ENCODE measurements around the gene OTUD7B. TPM values are rescaled to one million over a fixed set of nuclear protein-coding genes. Genes with fewer than 3 reads are reported as not detected.

OTUD7B gene
- total RNA-seq, 1 experiment from 2014 or later = 19.0 TPM

- CTCF ChIA-PET = no interaction called here
- no peaks in the 10 kb centered on the region for H3K9me3 ChIP-seq (ENCODE audit: low read depth, low read length, poor library complexity, severe bottlenecking)
Measured at GRCh38 chr1:150022357-150022756, 11.8 kb upstream of the OTUD7B start.

GRCh38 chr1:150021191-150021694, 10.7 kb upstream of the OTUD7B start:
- Histone ChIP-seq H3K36me3 (ENCODE audit: insufficient read depth, low read length, poor library complexity, severe bottlenecking) (no peaks in the 10 kb centered on the region), H3K27me3 (replicated peaks; ENCODE audit: insufficient read depth, low read depth, low read length, poor library complexity) (no peaks in the 10 kb centered on the region), H3K4me1 (ENCODE audit: insufficient read depth, low read length, poor library complexity, severe bottlenecking) (no peaks in the 10 kb centered on the region), H3K27ac (ENCODE audit: low read depth, low read length, poor library complexity, severe bottlenecking) (no peak overlapping the region), H3K9me3 (ENCODE audit: low read depth, low read length, poor library complexity, severe bottlenecking) (no peaks in the 10 kb centered on the region), H3K4me3 (ENCODE audit: low read depth, low read length, poor library complexity, severe bottlenecking) (no peak overlapping the region)
- ChIA-PET CTCF (no interaction called here), POLR2A (ENCODE audit: low non-redundant PET) (no interaction called here)
- BruUV-seq (replicated peaks) = no TSS peak
- no peak for TF ChIP-seq CTCF (conservative IDR thresholded peaks at IDR 0.05; ENCODE audit: low read depth, low read length)
- TF ChIP-seq EZH2 (IDR thresholded peaks at IDR 0.05; ENCODE audit: borderline replicate concordance, low read depth, low read length, poor library complexity, severe bottlenecking) = no peak
- intact Hi-C loops (cut with micrococcal nuclease; ENCODE audit: unreplicated experiment) = no loop called here
- DNase-seq (ENCODE audit: low spot score) = no peak

More at GRCh38 chr1:150022357-150022756, 11.8 kb upstream of the OTUD7B start:
- TF ChIP-seq EZH2 (IDR thresholded peaks at IDR 0.05; ENCODE audit: borderline replicate concordance, low read depth, low read length, poor library complexity, severe bottlenecking) (no peak), CTCF (conservative IDR thresholded peaks at IDR 0.05; ENCODE audit: low read depth, low read length) (no peak)
- intact Hi-C loops (cut with micrococcal nuclease; ENCODE audit: unreplicated experiment) = no loop called here
- Histone ChIP-seq H3K4me3 (ENCODE audit: low read depth, low read length, poor library complexity, severe bottlenecking) (no peak overlapping the region), H3K36me3 (ENCODE audit: insufficient read depth, low read length, poor library complexity, severe bottlenecking) (no peaks in the 10 kb centered on the region), H3K4me1 (ENCODE audit: insufficient read depth, low read length, poor library complexity, severe bottlenecking) (no peaks in the 10 kb centered on the region), H3K27me3 (replicated peaks; ENCODE audit: insufficient read depth, low read depth, low read length, poor library complexity) (no peaks in the 10 kb centered on the region), H3K27ac (ENCODE audit: low read depth, low read length, poor library complexity, severe bottlenecking) (no peak overlapping the region)
- DNase-seq (ENCODE audit: low spot score) = no peak
- BruUV-seq (replicated peaks) = no TSS peak
- POLR2A ChIA-PET (ENCODE audit: low non-redundant PET) = no interaction called here

GRCh38 chr1:150020711-150021110, 10.2 kb upstream of the OTUD7B start:
- no peaks in the 10 kb centered on the region for H3K4me1 ChIP-seq (ENCODE audit: insufficient read depth, low read length, poor library complexity, severe bottlenecking)
- no peak overlapping the region for H3K27ac ChIP-seq (ENCODE audit: low read depth, low read length, poor library complexity, severe bottlenecking)
- no peak overlapping the region for H3K4me3 ChIP-seq (ENCODE audit: low read depth, low read length, poor library complexity, severe bottlenecking)
- no peaks in the 10 kb centered on the region for H3K9me3 ChIP-seq (ENCODE audit: low read depth, low read length, poor library complexity, severe bottlenecking)
- BruUV-seq (replicated peaks) = no TSS peak
- no peaks in the 10 kb centered on the region for H3K27me3 ChIP-seq (replicated peaks; ENCODE audit: insufficient read depth, low read depth, low read length, poor library complexity)
- no peak for DNase-seq (ENCODE audit: low spot score)
- ChIA-PET CTCF (no interaction called here), POLR2A (ENCODE audit: low non-redundant PET) (no interaction called here)
- TF ChIP-seq CTCF (conservative IDR thresholded peaks at IDR 0.05; ENCODE audit: low read depth, low read length) (no peak), EZH2 (IDR thresholded peaks at IDR 0.05; ENCODE audit: borderline replicate concordance, low read depth, low read length, poor library complexity, severe bottlenecking) (no peak)
- intact Hi-C loops (cut with micrococcal nuclease; ENCODE audit: unreplicated experiment) = no loop called here
- H3K36me3 ChIP-seq (ENCODE audit: insufficient read depth, low read length, poor library complexity, severe bottlenecking) = no peaks in the 10 kb centered on the region
